HS-5 (cell line): ENCODE data around the gene KRTAP10-5.
"Not testable (repeated sequence)": the region's sequence is repeated elsewhere in the genome, so short reads cannot be mapped to it uniquely, and the experiment has no call there.

Source experiments
- DNase-seq: peaks from one replicate; pipeline ENCODE4 v3.0.0-alpha.2; 2012; ENCODE audit warnings: low read depth

Gene KRTAP10-5

GRCh38 chr21:44610157-44610843, 29.9 kb upstream of the KRTAP10-5 start:
- DNase-seq: not testable (repeated sequence)

GRCh38 chr21:44609193-44609592, 28.8 kb upstream of the KRTAP10-5 start:
- DNase-seq: no peak

- DNase-seq: no peak
Observed at GRCh38 chr21:44606495-44606894, 26.1 kb upstream of the KRTAP10-5 start.

GRCh38 chr21:44603911-44604310, 23.5 kb upstream of the KRTAP10-5 start:
- no peak for DNase-seq

- no peak for DNase-seq
Observed at GRCh38 chr21:44603109-44603875, 22.9 kb upstream of the KRTAP10-5 start.

GRCh38 chr21:44602463-44602850, 22.1 kb upstream of the KRTAP10-5 start:
- DNase-seq: no peak

- no peak for DNase-seq
Observed at GRCh38 chr21:44601596-44602462, 21.4 kb upstream of the KRTAP10-5 start.

- DNase-seq: not testable (repeated sequence)
Observed at GRCh38 chr21:44601091-44601490, 20.7 kb upstream of the KRTAP10-5 start.

- DNase-seq: not testable (repeated sequence)
Observed at GRCh38 chr21:44600118-44600978, 19.9 kb upstream of the KRTAP10-5 start, which contains the start of gene KRTAP10-7. KRTAP10-7 (plus strand) TSS chr21:44600597; CDS start chr21:44600622, 25 bp downstream.

- no peak for DNase-seq
Observed at GRCh38 chr21:44599264-44600029, 19.0 kb upstream of the KRTAP10-5 start.

- DNase-seq: no peak
Observed at GRCh38 chr21:44598061-44598460, 17.7 kb upstream of the KRTAP10-5 start.

GRCh38 chr21:44596068-44596725, 15.8 kb upstream of the KRTAP10-5 start:
- no peak for DNase-seq

GRCh38 chr21:44595524-44595923, 15.1 kb upstream of the KRTAP10-5 start:
- DNase-seq: no peak

- no peak for DNase-seq
Observed at GRCh38 chr21:44594406-44594916, 14.1 kb upstream of the KRTAP10-5 start.

- no peak for DNase-seq
Observed at GRCh38 chr21:44593598-44594405, 13.4 kb upstream of the KRTAP10-5 start.

- no peak for DNase-seq
Observed at GRCh38 chr21:44592446-44593311, 12.3 kb upstream of the KRTAP10-5 start, which contains the start of gene KRTAP10-6. KRTAP10-6 (minus strand) TSS chr21:44592505; CDS start chr21:44592484, 21 bp downstream.

- DNase-seq: not testable (repeated sequence)
Observed at GRCh38 chr21:44591801-44592130, 11.4 kb upstream of the KRTAP10-5 start.
